Ovary (tissue), 9 donors: ENCODE measurements around the gene PLCL1. TPM values are rescaled to one million over a fixed set of nuclear protein-coding genes. Genes with fewer than 3 reads are reported as not detected.

ENCODE experiments used
- DNase-seq, 5 donors: peaks; one replicate each; pipeline ENCODE4 v3.0.0-alpha.2; 2019 to 2020
- H3K27ac ChIP-seq, 2 donors: fragments of 200-600 bp; one replicate each; pipeline versions ENCODE4 v1.5.1 to v1.8.0; 2019 to 2022
- H3K27me3 ChIP-seq: fragments of 200-600 bp; one replicate; pipeline ENCODE4 v1.8.0; 2022
- H3K36me3 ChIP-seq: fragments of 200-600 bp; sonication (generic); one replicate; pipeline ENCODE4 v1.5.1; 2019
- H3K4me1 ChIP-seq: one replicate; pipeline ENCODE4 v1.8.1; 2013; ENCODE audit warnings: mild to moderate bottlenecking, moderate library complexity; ENCODE audit not compliant: insufficient read depth
- H3K4me3 ChIP-seq: fragments of 200-600 bp; sonication (generic); one replicate; pipeline ENCODE4 v1.5.1; 2017
- H3K9me3 ChIP-seq, 2 donors: fragments of 200-600 bp in 1 of 2; sonication (generic) in 1 of 2; one replicate each; pipeline versions ENCODE4 v1.5.1 to v1.8.1; 2013 to 2019; ENCODE audit warnings: mild to moderate bottlenecking in 1 of 2, moderate library complexity in 1 of 2
- CTCF ChIP-seq, 3 donors: fragments of 450-650 bp in 2 of 3; fragments of 200-600 bp in 1 of 3; IDR thresholded peaks; one replicate each; pipeline versions ENCODE4 v1.5.1 to v1.8.0; 2016 to 2022; ENCODE audit warnings: antibody characterized with exemption in 3 of 3, mild to moderate bottlenecking in 1 of 3
- EP300 ChIP-seq: sonication (generic); formaldehyde crosslinking; IDR thresholded peaks from one replicate; pipeline ENCODE4 v1.6.1; 2017; ENCODE audit warnings: antibody characterized with exemption
- POLR2A ChIP-seq: fragments of 450-650 bp; IDR thresholded peaks from one replicate; pipeline ENCODE4 v1.6.1; 2017; ENCODE audit warnings: antibody characterized with exemption, mild to moderate bottlenecking, moderate library complexity
- WGBS, 3 donors: extraction: QIAGEN DNeasy Blood & Tissue Kit in 1 of 3; methylation state at CpG; one replicate each; pipeline versions ENCODE4 v1.1.5 to v1.1.7; 2013 to 2017; 5-methylcytosine and 5-hydroxymethylcytosine counted together
- intact Hi-C, 4 donors: fragments of 100-400 bp; cut with DNase I; formaldehyde crosslinking; loops; one replicate each; pipeline versions ENCODE4 v1.11.0 to v1.15.1; 2022 to 2023
- polyA plus RNA-seq, 2 donors: library from polyadenylated mRNA; stranded (reverse); fragments of 200-250 nt in 1 of 2; fragments of 350-450 nt in 1 of 2; fragmentation: Illumina TruSeq in 1 of 2; extraction: RNeasy Lipid Tissue Mini Kit (QIAGEN cat#74804) in 1 of 2; gene quantifications; one replicate each; pipeline ENCODE4 v1.2.3, GENCODE V29; 2013 to 2014
- total RNA-seq, 7 donors: library from RNA; depleted of rRNA in 2 of 7; stranded (reverse); fragments of >200 nt in 2 of 7; fragmentation: NEBNext Ultra II Directional in 3 of 7; extraction: Animal tissue kit (Norgen Biotek cat#: 25700) in 3 of 7; gene quantifications; one replicate each; pipeline versions ENCODE4 v1.1.0 to v1.2.4, GENCODE V29; 2016 to 2023
- donor health status: DM: no; HTN: no; CAD: no; lungs with moderate emphysema.
- donor health status: DM: no; HTN: no; CAD: no.
- donor health status: Bipolar disorder and iron deficiency.
- donor health status: DM: yes; HTN: yes; CAD: no.
- donor health status: DM: no; HTN: no; CAD: no.
- donor health status: DM: yes; HTN: yes; CAD: no.

The PLCL1 gene
- total and polyA plus RNA-seq, 9 donors, result 8.4 to 17.9 (median 11.1) TPM

- Histone ChIP-seq H3K4me3 (no peak overlapping the region), H3K27me3 (no peaks in the 10 kb centered on the region), H3K27ac (no peak overlapping the region), H3K4me1 (no peaks in the 10 kb centered on the region), H3K36me3 (no peaks in the 10 kb centered on the region), H3K9me3 (no peaks in the 10 kb centered on the region)
- intact Hi-C loops, result no loop called here
- 15 to 48% (median 28%) methylated on average over 3 of the region's 3 CpGs for WGBS, 3 donors
- no peak for DNase-seq
- TF ChIP-seq POLR2A, result no peak
Observed at GRCh38 chr2:197799068-197799467, 5.3 kb upstream of the PLCL1 start.

GRCh38 chr2:197800091-197800490 lies 4.3 kb upstream of the PLCL1 start:
- no peak for DNase-seq
- Histone ChIP-seq H3K36me3 (no peaks in the 10 kb centered on the region), H3K9me3 (no peaks in the 10 kb centered on the region), H3K27ac (no peak overlapping the region), H3K27me3 (no peaks in the 10 kb centered on the region), H3K4me1 (no peaks in the 10 kb centered on the region), H3K4me3 (no peak overlapping the region)
- WGBS, 3 donors, result 83 to 95% (median 89%) methylated on average over 2 of the region's 2 CpGs
- TF ChIP-seq EP300 (no peak), POLR2A (no peak), CTCF (IDR thresholded peaks at IDR 0.05) (no peak)
- intact Hi-C loops, result loop anchor here in 3 of 4 donors (5.0 to 10.0 kb wide), 4 partner anchors 327 to 497 kb away; no protein-coding TSS in a partner anchor

GRCh38 chr2:197801033-197801432 lies 3.4 kb upstream of the PLCL1 start:
- no peak overlapping the region for H3K4me3 ChIP-seq
- no peaks in the 10 kb centered on the region for H3K36me3 ChIP-seq
- H3K9me3 ChIP-seq, result no peaks in the 10 kb centered on the region
- no peak for DNase-seq
- H3K27me3 ChIP-seq, result no peaks in the 10 kb centered on the region
- no peaks in the 10 kb centered on the region for H3K4me1 ChIP-seq
- TF ChIP-seq EP300 (no peak), POLR2A (no peak), CTCF (IDR thresholded peaks at IDR 0.05) (no peak)
- intact Hi-C loops, result loop anchor here in 3 of 4 donors (5.0 to 10.0 kb wide), 4 partner anchors 326 to 496 kb away; no protein-coding TSS in a partner anchor
- no peak overlapping the region for H3K27ac ChIP-seq

GRCh38 chr2:197803033-197803444 lies 1.4 kb upstream of the PLCL1 start:
- Histone ChIP-seq H3K36me3 (no peaks in the 10 kb centered on the region), H3K9me3 (no peaks in the 10 kb centered on the region), H3K4me3 (no peak overlapping the region), H3K4me1 (no peaks in the 10 kb centered on the region), H3K27me3 (no peaks in the 10 kb centered on the region), H3K27ac (no peak overlapping the region)
- peak in 2 of 5 donors; percentile 9 to 18 for DNase-seq
- intact Hi-C loops, result loop anchor here (2.0 to 10.0 kb wide), 6 partner anchors 324 to 494 kb away; no protein-coding TSS in a partner anchor
- 13 to 18% (median 15%) methylated on average over 2 of the region's 2 CpGs for WGBS, 3 donors
- TF ChIP-seq POLR2A (no peak), EP300 (no peak), CTCF (IDR thresholded peaks at IDR 0.05) (peak; percentile 58 to 78 (median 77))

- TF ChIP-seq CTCF (IDR thresholded peaks at IDR 0.05), result no peak
- TF ChIP-seq EP300, result no peak
- no peak for TF ChIP-seq POLR2A
- peak; percentile 17 to 49 (median 47) for DNase-seq
- Histone ChIP-seq H3K27me3 (no peaks in the 10 kb centered on the region), H3K36me3 (no peaks in the 10 kb centered on the region), H3K27ac (peak overlapping the region; percentile 41 to 81), H3K9me3 (no peaks in the 10 kb centered on the region), H3K4me1 (no peaks in the 10 kb centered on the region), H3K4me3 (peak overlapping the region; percentile 87)
- WGBS, 3 donors, result 0 to 1% (median 1%) methylated on average over 62 to 92 of the region's 92 CpGs
- intact Hi-C loops, result loop anchor here (5.0 to 10.0 kb wide), 4 partner anchors 322 to 492 kb away; no protein-coding TSS in a partner anchor
Observed at GRCh38 chr2:197804758-197805714, 643 bp downstream of the PLCL1 start.
